Stimulated activated CD4-positive, alpha-beta T cell treated with anti-CD3 and anti-CD28 coated beads, Interleukin-1b, Interleukin-23, amount 100 ng/mL, for 48 hours (primary cell): ENCODE measurements around the gene STARD10.

ENCODE experiments used
- DNase-seq: peaks from one replicate; pipeline ENCODE4 v3.0.0-alpha.2; 2020

Gene STARD10

DNA sequence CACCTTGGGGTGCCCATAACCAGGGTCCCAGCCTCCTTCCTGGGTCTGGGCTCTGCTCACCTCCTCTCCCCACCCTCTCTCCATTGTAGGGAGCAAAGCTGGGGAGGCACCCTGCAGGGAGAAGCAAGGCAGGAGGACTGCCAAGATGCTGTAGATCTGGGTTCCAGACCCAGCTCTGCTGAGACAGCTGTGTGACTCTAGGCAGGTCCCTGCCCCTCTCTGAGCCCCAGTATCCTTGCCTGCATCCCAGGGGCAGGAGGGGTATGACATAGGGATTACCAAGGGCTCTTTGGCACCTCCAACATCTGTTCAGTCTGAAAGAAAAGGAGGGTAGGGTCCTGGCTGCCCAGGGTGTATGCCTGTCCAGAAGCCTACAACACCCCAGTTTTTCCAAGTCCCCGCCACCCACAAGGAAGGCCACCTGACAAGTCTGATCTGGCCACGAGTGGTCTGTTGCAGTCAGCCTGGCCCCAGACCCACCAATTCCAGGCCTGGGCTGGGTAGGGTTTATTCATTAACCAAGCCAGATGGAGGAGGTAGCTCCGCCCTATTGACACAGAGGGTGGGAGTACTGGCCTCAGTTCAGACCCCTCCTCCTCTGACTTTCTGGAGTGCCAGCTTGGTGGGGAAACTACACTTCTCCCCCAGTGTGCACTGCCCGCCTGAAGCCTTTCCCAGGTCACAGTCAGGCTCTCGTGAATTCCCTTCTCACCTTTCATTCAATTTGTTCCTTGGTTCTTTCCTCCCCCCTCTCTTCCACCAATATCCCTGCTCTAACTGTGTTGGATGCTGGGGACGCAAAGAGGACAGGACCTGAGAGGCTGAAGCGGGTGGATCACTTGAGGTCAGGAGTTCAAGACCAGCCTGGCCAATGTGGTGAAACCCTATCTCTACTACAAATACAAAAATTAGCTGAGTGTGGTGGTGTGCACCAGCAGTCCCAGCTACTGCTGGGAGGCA is 15.0 kb downstream of the STARD10 start:
- DNase-seq: no peak

DNA sequence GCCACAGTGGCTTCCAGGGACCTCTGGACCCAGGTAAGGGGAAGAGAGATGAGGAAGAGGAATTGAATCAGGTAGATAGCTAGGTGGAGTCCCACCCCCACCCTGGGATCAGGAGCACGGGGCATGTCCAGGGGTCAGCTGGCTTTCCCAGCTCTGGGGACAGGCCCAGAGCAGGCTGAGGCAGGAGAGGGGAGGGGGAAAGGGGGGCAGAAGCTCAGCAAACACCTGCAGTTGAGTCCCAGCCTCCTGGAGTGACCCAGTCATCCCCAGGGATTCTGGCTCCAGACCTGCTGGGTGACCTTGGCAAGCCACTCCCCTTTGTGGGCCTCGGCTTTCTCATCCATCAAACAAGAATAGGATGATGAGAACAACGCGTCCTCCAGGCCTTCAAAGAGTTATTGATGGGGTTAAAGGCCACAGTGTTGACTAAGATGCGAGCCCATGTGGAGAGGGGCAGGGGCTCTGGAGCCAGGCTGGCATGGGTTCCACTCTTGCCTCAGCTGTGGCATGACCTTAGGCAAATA is 16.0 kb downstream of the STARD10 start:
- DNase-seq: no peak

DNA sequence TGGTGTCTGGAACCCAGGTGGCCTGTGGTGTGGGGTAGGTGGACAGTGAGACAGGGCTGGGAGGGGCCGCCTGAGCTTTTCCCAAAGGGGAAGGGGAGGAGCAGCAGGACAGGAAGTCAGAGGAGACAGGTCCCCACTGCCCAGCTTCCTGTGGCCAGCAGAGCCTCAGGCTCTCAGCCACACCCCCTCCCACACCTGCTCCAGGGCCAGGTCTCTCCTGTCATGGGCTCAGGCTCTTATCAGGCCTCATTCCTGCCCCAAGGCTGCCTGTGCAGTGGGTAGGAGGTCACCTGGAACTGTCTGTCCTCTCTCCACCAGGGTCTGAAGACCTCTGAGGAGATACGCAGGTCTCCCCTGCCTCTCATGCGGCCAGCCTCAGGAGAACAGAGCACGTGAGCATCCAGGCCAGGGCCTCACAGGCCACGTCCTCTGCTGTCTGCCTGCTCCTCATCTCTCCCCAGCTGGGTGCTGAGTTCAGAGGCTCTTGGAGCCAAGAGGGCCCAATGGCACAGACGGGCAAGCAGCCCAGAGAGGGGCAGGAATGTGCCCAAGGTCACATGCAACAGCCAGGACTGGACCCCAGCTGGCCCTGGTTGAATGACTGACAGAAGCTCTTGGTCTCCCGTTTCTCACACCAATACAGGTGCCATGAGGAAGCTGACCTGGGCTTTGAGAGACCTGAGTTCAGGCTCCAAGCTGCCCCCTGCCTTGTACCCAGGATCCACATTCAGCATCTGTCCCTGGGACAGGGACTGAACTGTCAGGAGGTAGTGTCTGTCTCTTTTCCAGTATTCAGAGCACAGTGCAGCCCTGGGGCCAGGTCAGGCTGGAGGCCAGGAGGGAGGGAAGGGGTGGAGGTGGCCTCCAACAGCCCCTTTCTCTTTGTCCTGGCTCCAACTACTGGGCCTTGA is 16.7 kb downstream of the STARD10 start:
- DNase-seq: no peak

DNA sequence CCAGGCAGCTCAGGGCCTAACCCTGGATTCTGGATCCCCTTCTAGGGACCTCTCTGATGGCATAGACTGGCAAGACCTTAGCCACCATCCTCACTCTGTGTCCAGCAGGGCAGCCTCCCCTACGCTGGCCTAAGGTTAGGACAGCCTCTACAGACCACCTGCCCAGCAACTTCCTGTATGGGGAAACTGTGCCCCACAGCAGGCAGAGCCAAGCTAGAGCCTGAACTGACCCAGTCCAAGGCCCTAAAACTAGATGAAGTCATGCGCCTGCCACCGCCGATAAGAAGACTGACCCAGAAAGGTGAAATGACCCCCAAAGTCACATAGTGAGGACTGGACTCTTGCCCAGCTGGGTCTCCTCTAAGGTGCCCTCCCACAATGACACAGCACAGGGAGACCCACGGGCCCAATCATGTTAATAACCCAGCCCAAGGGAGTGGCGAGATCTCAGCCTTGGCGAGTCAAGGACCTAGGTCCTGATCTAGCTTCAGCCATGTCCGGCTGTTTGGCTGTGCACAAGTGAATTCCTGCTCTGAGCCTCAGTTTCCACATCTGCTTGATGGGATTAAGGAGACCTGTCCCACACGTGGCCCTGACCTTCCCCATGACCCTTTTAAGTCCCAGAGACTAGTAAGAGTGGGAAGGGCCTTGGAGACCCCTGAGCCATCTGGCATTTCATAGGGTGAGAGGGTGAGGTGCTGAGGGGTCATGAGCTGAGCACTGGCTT is 17.6 kb downstream of the STARD10 start:
- DNase-seq: no peak

DNA sequence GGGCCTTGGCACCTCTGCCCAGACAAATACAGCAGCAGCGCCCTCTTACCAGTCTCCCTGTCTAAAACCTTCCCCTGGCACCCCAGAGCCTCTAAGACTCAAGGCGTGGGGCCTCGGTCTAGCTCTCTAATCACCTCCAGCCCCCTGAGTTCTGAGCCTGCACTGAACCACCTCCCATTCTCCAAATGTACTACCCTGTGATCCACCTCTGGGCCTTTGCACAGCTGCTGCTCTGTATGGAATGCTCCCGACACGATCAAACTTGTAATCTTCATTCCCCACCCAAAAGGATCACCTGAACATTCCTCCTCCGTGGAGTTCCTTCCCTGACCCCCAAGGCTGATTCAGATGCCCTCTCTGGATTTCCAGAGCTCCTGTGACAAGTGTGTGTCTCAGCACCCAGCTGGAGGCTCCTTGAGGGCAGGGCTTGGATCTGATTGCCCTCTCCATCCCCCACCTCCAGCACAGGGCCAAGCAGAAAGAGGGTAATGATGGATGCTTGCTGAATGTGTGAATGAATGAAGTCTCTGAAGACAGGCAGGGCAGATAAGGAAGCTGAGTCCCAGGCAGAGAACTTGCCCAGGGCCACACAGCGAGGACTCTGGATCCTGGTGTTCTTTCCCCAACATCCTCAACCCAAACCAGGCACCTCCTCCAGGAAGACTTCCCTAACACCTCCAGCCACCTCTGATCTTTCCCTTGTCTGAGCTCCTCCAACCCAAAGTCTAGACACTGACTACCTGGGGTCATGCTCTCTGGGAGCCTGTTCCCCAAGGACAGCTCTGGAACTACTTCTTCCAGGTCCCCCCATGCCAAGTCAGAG is 18.3 kb downstream of the STARD10 start:
- DNase-seq: no peak

DNA sequence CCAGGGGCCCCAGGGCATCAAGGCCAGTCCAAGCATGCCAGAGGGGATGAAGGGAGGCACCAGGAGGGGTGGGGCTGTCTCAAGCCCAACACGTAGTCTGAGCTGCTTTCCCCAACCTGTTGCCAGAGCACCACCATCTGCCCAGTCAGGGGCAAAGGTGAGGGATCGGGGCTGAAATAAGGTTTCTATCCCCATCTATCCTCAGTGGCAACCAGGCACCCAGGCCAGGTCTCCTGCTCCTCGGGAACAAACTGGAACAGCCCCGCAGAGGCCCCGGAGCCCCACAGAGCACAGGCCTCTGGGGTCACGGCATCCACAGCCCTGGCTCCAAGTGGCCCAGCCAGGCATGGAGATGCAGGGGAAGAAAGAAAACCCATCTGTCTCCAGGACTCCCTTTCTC is 19.3 kb downstream of the STARD10 start:
- DNase-seq: no peak

DNA sequence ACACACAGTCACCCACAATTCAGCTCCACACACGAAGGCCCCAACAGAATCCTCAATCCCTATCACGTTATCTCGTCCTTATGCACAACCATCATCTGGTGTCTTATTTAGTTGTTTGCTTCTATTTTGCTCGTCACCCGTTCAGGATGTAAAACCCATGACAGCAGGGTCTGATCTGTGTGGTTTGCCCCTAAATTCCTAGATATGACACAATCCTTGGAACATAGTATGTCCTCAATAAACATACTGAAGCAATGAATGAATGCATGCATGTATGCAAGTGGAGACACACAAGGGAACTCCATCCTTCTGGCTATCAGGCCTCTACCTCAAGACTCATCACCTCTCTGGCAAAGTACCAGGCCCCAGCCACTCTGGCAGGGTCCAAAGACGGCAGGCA is 20.2 kb downstream of the STARD10 start:
- no peak for DNase-seq

DNA sequence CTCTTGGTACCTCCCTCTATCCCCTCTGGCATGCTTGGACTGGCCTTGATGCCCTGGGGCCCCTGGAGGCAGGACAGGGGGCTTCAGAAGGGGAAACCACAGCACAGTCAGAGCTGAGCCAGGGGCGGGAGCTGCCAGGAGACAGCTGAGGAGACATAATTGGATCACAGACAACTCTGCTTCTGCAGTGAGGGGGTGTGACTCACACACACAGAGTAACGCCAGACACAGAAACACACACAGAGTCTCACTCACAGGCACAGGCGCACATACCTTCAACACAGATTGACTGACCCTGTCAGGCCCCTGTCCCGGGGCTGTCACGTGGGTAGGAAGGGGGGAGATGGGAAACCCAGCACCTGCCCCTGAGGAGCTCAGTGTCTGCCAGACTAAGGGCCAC is 20.6 kb downstream of the STARD10 start:
- DNase-seq: no peak

DNA sequence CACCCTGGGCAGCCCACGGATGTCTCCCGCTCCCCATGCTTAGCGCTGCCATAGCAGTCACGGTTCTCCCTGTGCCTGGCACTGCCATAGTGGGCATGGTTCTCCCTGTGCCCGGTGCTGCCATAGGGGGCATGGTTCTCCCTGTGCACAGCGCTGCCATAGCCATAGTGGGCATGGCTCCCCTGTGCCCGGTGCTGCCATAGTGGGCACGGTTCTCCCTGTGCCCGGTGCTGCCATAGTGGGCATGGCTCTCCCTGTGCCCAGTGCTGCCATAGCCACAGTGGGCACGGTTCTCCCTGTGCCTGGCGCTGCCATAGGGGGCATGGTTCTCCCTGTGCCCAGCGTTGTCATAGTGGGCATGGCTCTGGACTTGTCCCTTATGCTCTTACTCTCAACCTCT is 21.8 kb downstream of the STARD10 start:
- DNase-seq: no peak

DNA sequence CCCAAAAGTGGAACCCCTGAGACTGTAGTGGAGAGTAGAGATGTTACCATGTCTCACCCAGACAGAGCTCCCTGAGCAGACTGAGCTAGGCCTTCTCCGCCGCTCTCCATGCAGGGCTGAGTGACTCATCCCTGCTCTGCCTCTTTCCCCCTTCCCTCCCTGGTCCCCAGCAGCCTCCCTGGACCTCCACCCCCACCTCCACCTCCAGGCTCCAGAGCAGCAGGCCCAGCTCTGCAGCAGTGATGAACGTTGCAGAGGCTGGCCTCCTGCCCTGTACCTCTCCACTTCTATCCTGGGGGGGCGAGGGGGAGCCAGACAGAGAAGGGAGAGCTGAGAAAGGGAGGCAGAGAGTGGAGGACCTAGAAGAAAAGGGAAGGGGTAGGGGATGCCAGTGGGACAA is 22.3 kb downstream of the STARD10 start:
- no peak for DNase-seq

DNA sequence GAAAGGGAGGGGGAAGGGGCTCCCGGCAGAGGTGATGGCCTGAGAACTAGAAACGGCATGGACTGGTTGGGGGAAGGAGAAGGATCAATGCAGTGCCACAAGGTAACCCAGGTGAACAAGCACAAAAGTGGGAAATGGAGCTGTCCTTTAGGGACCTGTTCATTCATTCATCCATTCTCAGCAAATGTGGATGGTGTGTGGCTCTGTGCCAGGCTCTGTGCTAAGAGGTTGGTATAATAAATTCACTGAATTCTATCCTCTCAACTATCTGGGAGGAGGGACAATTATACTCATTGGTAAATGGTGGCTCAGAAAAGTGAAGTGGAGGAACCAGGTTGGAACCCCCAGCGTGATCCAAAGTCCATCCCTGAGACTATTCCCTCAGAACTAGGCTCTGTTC is 23.0 kb downstream of the STARD10 start:
- no peak for DNase-seq

DNA sequence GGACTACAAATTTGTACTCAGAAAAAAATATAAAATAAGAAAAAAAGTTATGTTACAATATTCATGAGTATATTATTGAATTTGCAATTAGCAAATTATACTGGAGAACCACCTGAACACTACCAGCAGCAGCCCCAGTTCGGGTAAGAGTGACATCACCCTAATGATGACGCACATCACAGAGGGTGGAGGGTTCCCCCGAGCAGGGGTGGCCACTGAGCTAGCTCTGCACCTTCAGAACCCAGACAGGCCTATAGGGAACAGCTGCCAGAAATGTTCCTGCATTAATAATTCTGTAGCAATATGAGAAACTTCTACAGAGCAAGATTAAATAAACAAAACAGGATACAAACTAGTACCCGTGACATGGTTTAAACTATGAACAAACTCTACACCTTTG is 24.2 kb downstream of the STARD10 start:
- DNase-seq: no peak

DNA sequence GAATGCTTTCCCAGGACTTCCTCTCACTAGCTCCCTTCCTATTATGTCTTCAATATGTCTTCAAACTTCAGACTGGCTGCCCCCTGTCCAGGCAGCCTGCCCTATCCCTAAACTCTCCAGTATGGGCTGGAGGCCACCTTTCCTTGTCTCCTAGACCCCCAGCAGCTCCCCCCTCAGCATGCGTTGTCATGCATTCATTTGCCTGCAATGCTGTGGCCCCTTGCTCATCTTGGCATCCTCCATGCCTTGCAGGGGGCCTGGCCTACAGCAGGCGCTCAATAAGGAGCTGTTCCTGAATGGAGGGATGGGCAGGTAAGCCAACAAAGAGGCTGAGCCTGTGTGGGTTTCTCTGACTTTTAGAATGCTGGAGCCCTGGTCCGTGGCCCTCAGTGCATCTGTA is 25.3 kb downstream of the STARD10 start:
- no peak for DNase-seq

DNA sequence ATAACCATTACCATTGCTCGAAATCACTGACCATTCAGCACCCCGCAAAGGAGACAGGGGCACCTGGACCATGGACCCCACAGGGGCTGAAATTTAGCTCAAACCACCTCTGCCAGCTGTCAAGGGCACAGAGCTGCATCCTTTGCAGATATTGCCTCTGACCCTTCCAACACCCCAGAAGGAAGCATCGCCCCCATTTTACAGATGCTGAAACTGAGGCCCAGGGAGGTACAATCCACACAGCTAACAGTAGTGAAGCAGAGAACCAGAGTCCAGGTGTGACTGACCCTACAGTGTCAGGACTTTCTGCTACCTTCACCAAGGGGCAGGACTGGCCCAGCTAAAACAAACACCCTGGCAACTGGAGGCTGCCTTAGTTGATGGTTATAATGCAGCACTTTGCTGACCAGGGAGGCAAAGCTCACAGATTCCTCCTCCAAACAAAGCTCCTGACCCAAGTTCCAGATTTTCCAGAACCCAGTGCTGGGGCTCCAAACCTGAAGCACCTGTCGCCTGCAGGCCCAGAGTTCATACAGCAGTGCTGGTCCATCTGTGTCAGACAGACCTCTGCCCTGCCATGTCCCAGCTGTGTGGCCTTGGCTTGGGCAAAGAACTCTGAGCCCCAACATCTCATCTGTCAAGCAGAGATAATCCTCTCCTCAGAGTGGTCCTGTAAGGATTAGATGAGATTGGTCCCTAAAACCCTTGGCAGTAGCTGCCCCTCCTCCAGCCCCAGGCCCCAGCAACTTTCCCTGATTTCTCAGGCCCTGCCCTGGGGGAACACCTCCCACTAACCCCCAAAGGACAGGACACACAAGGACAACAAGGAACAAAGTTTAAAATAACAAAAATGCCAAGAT is 26.4 kb downstream of the STARD10 start:
- DNase-seq: no peak

DNA sequence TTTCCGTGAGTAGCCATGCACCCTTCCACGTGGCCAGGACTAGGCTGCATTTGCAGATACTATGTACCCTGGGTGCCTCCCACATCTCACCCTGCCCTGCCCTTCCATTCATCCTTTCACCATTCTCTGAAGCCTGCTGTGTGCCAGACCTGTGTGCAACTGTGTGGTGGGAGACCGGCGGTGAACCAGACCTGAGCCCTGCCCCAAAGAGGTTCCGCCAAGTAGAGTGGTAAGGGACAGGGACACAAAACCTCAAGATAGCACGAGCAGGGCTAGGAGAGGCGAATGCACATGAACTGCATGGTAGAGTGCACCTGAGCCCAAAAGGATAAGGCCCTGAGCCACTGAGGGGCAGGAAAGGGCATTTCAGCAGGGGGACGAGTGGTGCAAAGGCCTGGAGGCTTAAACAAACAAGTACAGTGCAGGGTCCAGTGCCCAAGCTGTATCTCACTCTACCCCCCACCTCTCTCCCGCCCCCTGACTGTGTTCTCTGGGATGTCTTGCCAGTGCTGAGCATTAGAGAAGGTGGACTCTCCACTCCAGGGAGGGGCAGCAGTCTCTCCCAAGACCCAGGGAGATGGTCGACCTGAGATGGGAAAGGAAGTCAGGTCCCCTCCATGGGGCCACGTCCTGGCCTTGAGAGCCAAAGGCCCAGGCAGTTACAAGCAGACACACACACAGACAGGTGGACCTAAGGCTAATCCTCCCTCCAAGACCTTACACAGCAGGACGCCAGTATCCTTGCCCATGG is 27.5 kb downstream of the STARD10 start:
- no peak for DNase-seq

DNA sequence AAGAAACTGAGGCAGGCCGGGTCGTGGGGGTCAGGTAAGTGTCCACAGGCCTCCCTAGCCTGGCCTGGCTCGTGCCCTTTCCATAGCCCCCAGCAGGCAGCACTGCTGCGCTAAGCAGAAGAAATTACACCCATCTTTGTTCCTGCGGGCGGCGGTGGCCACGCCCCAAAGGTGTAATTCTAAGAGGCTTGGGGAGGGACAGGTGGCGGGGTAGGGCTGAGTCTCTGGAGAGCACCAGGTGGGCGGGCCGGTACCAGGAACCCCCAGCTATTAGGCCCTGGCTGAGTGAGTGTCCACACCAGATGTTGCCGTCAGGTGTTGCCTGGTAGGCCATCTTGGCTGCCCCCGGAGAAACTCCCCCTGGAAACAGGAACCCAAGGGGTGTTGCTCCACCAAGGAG is 29.3 kb downstream of the STARD10 start:
- DNase-seq: no peak

DNA sequence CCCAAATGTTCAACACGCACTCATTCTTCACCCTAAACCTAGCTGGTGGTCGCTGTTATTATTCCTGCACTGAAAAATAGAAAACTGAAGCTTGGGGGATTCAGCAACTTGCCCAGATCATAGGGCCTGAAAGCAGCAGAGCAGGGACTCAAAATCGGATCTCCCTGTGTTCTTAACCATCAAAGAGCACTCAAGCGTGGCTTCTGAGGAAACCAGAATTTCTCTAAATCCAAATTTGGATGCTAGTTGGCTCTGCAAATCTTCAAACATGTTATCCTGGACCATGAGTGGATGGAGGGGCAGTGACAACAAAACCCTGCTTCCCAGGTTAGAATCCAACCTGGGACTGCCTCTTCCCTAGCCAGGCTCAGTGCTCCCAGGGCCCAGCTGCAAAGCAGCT is 30.0 kb downstream of the STARD10 start:
- no peak for DNase-seq

DNA sequence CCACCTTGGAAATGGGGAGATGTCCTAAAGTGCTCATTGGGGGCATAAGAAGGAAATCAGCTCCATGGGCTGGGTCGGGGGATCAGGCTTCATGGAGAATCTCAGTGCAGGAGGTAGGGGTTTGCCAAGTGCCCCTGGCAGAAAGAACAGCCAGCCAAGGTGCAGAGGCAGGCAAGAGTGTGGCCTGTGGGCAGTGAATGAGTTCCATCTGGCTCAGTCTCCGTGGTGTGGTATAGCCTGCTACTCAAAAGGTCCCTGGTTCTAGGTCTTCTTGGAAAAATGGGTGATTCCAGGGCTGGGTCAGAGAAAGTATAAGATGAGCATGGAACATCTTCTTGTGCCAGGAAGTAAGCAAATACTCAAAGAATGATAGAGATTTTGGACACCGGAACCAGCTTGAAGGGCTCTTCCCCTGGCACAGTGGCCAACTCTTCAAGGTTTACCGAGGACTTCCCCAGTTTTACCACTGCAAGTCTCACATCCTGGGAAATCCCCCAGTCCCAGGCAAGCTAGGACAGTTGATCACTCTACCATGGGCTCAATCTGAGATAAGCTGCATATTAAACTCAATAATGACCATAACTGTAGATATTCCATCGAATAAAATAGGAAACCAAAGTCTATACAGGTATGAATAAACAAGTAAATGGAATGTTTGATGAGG is 31.1 kb downstream of the STARD10 start:
- DNase-seq: no peak

DNA sequence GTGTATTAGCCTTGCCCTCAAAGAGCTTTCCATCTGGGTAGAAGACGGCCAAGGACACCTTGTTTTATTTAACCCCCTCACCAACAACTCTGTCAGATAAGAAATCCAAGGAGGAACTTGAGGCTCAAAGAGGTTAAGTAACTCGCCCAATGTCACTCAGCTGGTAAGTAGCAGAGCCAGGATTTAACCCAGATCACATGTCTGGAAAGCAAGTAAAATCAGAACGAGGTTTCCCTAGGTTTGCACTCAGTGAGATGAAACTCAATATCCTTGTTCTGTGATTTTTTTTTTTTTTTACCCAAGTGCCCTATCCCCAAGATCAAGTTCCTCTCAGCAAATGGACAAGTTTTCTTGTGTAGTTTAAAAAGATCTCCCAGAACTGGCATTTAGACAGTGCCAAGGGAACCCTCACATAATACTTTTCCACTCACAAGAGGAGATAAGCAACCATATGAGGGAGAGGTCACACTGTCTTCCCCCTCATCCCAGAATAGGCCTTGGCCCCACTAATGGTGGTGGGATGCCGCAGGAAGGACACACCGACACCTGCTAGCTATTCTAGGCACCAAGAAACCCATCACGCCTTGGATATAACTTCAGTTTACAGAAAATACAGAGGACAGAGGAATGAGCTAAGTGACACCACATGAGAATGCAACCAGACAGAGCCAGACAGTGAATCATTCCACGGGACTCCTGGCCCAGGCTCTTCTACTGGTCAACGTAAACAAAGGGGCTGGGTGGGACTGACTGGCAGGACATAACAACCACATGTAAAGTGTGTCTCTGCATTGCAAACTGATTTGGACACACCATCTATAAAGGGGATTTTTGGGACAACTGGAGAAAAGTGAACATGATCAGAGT is 33.1 kb downstream of the STARD10 start:
- DNase-seq: no peak
